ENCODE measurements around the gene ZNF674.
"Not testable (repeated sequence)": the region's sequence is repeated elsewhere in the genome, so short reads cannot be mapped to it uniquely, and the experiment has no call there.

The ZNF674 gene

DNA sequence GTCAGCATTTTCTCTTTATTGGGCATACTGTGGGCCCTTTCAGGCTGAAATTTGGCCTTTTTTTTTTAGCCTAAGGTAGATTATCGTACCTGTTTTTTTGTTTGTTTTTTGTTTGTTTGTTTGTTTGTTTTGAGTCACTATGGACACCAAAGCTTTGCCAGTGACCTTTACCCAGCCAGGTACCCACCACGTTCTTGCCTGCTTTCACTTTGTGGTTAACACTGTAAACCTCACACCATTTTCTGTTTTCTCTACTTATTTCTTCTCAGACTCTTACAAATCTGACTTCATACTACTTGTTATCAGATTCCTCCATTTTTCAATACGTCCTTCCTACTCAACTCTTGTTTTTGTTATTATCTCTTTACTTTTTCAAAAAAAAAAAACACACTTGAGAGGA lies 81.5 kb downstream of the ZNF674 start:
- no peak for DNase-seq (ENCODE audit: low read depth)

DNA sequence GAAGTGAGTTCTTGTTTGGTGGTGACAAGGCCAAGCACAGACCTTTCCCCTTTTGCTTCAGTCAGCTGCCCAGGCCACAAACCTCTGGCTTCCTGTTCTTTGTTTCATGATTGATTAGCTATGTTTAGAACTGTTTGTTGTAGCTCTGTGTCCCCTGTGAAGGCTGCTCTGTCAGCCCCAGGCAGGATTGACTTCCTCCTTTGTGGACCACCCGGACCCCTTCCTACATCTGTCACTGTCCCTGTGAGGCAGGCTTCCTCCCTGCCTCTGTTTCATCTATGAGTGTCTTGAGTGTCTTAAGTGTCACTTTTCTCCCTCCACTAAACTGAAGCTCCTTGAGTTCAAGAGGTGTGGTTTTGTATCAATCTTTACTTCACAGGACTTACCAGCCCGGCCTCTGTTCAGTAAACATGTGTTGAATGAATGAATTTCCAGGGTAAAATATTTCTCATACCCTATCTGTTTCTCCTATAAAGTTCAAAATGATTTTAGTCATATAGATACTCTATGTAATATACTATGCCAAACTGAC lies 83.5 kb downstream of the ZNF674 start:
- DNase-seq (ENCODE audit: low read depth): no peak

DNA sequence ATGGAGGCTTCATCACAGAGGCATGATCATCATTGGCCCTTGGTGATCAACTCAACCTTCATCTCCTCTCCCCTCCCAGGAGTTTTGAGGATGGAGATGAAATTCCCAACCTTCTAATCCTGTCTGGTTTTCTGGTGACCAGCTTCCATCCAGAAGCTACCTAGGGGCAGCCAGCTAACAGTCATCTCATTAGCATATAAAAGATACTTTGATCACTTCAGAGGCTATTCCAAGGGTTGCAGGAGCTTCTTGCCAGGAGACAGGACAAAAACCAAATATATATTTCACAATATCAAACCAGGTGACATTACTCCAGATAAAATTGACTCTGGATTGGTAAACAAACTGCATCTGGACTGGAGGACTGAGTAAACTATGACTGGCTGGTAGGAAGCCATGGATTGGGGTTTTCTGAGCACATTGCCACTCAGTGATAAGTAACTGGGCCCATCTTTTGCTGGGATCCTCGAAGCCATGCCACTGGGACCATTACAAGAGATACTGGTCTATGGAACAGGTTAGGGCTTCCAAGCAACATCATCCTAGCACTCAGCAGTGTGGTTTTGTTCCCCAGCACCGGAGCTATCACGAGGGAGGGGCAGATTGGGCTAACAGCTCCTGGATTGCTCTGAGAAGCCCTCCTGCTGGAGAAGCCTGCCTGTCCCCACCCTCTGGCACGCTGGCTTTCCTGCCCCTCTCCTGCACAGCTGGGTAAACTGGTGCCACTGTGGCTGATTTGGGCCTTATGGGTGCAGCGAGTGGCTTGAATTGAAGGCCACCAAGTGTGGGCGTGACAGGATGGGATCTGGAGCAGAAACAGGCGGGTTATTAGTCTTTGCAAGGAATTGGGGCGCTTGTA lies 84.2 kb downstream of the ZNF674 start:
- not testable (repeated sequence) for DNase-seq (ENCODE audit: low read depth)

DNA sequence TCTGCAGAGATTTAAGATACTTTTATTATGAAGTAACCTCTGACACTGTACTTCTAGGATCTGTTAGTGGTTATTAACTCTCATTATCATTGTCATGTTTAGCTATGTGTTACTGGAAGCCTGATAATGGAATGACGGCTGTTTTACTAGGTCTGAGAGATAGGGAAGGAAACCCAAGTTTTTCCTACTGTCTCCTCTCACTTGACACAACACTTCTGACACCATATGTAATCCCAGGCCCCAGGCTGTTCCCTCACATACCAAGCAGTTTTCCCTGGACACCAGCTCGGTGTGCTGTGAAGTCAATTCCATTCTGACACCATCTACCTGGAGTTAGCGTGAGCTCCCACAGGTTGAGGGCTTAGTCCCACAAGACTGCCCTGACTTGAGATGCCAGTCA lies 85.6 kb downstream of the ZNF674 start:
- DNase-seq (ENCODE audit: low read depth): no peak

DNA sequence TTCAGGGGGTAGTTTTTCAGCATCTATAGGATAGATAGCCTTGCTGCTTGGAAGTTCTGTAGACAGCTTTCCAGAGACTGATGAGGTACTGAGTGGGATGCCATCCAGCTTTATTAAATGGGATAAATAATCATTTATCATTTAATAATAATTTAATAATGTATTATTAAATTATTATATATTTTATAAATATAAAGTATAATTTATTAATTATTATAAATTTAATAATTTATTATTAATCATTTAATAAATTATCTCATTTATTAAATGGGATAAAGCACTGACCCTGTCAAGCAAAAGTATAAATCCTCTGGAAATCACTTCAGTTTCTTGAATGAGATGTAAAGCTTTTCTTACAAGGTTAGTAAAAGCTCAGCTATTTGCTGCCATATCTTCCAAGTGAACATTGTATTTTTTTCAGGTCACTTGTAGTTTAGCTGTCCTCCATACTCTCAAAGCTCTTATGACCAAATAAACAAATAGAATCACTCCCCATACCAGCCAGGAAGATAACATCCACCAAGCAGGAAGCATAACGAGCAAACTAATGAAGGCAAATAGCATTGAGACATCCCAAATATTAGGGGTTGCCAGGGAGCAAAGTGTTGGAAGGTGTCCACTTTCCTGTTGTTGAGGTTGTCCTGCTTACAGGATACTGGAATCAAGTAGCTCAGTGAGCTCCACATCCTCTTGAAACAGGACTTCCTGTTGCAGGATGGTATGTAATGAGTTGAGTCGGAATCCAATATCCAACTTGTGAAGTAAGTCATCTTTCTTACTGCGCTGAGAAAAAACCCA lies 88.9 kb downstream of the ZNF674 start:
- no peak for DNase-seq (ENCODE audit: low read depth)
